Activated CD8-positive, alpha-beta memory T cell treated with anti-CD3 and anti-CD28 coated beads, Interleukin-2, amount 50 U/mL, for 24 hours (primary cell): Measurements from ENCODE around the gene HOXD4.

ENCODE experiments used
- DNase-seq: peaks from one replicate; pipeline ENCODE4 v3.0.0-alpha.2; 2020; ENCODE audit errors: extremely low read depth

The HOXD4 gene

DNA sequence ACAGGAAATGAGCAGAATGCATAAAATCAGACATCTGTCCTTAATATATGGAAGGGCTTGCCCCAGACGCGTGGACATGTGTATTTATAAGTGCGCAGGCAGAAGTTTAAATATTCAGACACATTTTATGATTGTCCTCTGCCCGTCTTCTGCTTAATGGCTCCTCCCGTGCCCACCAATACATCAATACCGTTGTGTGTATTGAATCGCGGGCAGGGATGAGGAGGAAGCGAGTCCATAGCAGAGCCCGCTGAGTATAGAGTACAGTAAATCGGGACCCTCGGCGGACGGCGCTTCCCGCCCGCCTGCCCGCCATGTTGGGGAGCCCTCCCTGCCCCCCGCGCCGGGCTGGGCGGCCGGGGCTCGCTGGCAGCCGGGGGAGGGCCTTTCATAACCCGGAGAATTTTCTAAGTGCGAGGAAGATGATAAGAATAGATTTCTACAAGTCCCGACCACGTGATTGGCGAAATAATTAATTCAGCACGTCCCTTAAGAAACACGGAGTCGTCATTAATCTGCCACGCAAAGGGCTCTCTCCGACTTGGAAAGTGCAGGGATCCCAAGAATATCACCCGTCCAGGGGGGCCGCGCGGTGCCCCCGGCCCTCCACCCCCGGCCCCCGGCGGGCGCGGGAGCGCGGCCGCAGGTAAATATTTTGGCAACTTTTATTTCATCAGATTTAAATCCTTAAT is 5.6 kb downstream of the HOXD4 start, which contains the start of gene HOXD3:
HOXD3 (plus strand) TSS at position 501 of the 692 bp plus-strand sequence. CDS start 11,808 bp downstream, outside the sequence.
- no peak for DNase-seq

DNA sequence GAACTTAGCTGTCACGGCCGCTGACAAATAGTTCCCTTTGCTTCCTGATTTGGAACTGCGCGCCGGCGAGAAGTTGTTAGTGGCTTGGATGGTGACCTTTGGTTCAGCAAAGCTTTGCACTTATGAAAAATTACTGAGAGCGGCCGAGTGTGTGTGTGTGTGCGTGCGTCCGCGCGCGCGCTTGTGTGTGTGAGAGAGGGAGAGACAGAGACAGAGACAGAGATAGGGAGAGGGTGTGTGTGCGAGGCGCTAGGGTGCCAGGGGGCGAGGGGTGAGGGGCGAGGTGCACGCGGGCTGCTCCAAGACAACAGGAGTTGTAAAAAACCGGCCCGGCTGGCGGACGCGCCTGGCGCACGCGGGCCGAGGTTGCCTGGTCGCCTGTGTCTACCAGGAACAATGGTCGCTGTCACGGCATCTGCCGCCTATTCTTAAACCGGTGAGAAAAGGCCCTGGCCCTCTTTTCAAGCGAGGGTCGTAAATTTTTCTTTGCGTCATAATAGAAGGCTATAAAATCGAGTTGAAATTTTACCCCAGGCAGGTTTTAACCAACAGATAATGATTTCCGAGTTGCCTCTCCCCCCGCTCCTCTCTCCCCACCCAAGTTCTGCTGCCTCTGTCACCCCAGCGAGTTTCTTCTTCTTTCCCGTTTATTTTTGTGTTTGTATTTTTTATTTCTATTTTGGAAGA is 6.3 kb downstream of the HOXD4 start:
- no peak for DNase-seq

DNA sequence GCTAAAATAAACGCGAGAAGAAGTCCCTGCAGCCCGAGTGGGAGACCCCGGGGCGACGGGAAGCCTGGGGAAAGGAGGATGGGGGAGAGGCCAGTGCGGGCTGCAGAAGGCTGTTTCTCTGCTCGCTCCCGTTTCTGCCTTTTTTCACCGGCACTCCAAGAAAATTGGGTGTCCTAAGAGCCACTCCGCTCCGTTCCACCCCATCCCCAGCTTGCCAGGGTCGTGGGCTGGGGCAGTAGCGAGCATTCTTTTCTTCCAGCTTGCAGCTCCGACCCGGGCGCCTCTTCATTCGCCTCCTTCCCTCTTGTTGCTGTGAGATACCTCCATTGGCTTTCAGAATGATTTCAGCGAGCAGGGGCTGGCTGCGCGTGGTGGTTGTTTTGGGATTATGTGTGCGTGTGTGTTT is 6.8 kb downstream of the HOXD4 start:
- no peak for DNase-seq

DNA sequence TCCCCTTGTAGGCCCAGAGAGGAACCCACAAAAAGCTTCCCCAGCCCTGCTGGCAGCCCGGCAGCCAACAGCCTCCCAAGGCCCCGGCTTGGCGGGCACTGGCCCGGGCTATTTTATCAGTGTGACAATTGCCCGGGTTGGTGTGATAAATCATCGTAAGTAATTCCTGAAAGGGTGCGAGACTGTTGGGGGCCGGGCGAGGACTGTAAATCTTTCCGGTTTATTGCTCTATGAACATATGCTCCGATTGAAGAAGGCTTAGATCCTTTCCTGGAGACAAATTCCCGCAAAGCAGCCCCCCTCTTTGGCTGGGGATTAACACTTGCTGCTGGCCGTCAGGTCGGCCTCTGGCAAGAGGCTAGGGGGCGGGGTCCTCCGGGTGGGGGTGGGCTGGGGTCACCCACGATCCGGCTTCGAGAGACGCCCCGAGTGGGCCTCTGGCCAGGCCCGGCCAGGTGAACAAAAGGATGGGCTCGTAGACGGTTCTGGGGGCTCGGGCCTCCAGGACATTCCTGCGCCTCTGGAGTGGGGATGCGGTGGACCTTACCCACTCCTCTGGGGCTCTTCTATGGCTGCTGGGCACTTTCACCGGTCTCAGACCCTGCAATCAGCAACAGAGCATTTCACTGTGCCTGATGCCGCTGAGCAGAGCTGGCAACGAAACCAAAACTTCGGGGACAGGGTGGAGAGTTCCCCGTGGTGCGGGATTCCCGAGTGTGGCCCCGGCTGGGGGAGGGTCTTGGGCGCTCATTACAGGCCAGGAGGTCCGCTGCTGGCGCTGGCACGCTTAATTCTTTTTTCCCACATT is 7.7 kb downstream of the HOXD4 start:
- no peak for DNase-seq

DNA sequence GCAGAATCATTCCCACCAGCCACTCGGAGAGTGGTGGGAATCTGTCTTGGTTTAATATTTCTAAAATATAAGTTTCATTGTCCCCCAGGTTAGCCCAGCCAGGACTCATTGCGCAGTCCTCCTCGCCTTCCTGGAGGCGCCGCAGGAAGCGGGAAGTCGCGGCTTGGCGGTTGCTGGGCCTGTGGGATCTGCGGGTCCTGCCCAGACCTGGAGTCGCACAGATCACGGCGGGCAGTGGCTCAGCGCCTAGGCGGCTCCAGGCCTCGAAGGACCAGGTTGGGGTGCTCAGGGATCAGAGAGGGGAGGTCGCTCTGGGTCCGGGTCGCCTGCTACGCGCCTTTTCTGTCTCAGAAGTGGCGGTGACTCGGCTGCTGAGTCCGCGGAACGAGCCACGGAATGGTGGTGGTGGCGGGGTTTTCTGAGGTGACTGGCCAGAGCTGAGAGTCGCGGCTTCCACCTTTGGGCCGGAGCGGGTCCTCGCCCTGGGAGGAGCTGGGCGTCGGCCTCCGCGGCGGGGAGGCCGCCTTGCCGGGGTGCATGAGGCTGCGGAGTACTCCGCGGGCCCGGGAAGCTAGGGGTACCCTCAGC is 8.4 kb downstream of the HOXD4 start:
- no peak for DNase-seq

DNA sequence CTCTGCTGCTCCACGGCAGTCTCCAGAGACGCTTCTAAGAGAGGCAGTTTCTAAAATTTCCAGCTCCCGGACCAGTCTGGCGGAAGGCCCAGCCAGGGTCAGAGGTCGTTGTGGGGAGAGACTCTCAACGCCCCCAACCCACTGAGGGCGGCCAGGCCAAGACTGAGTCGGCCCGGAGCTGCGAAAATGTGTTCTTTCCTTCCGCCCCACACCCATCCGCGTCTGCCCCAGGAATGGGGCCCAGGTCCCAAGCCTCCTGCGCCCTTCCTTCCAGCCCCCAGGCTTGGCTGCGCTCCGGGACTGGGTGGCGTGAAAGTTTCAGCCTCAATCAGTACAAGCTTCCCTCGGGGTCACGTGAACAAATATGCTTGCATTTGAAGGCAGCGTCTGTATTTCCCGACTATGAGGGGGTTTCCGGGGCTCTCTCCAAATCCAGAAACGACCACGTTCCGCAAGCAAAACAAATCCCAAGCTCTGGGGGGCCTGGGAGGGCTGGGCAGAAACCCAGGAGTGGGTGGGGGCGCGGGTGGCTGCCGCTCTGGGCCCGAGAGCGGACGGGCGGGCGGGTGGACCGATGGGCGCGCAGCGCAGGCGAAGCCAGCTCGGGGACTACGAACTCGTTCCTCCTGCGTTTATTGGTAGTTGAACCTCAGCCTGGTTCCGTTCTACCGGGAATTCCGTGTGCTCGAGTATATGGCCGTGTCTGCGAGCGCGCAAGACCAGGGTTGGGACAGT is 9.1 kb downstream of the HOXD4 start:
- no peak for DNase-seq

DNA sequence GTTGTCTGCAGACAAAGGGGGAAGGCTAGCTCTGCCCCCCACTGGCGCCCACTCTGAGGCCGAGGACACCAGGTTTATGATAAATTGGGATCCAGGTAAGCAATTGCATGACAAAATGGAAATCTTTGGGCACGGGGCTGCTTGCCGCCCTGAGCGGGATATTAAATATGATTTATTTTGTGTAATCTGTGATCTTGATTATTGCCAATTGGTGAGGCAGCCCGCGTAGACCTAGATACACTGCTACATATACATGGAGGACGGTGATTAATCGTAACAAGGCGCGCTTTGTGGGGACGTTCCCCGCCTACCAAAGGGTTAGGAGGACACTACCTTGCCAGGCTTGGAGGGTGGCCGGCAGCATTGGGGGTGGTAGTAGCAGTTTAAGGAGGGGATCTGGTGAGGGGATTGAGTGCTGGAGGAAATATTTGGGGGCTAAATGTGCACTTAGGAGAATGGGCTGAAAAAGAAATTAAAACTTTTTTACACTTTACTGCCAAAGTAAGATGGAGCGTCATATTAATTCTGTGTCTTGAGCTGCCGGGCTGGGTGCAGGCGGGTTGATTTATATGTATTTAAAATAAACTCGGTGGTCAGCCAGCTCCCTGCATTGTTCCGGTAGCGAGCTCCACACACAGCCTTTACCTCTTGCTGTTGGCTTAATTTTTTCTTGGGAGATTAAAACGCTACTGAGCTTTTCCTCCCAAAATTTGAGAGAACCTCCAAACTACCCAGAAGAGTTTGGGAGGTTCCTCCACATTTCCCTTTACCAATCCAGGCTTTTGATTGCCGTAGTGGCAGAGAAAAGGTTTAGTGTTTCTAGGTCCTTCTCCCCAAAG is 9.9 kb downstream of the HOXD4 start:
- DNase-seq = no peak

DNA sequence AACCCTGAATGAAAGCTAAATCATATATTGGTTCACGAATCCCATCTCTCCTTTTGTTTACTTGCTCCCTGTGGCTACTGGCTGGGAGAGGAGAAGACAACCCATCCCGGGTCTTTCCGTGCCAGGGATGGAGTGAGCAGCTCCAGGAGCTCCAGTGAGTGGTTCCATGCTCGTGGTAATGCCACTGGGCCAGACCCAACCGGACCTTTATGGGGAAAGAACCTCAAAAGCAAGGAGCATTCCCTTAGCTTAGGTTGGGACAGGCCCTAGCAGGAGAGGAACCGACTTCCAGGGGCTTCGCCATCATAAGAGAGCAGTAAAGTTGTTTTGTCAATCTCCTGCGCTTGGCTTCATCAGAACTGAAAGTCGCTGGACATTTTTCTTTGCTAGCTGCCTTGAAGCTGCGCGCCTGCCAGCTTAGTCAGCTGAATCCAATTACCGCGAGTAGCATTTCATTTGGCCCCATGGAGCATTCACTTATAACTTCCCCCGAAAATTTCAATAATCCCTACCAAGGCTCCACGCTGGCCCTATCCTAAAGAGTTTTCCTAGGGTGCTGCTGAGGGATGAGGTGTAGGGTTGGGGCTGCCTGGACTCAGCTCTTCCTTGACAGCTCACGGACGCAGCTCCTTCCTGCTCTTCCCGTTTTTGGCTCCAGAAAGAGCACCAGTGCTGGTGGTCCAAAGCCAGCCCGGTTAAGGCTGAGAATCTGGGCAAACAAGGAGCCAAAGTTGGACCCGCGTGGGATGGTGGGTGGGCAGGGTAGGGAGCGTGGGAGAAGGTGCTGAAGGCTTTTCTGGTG is 10.7 kb downstream of the HOXD4 start:
- DNase-seq = no peak

DNA sequence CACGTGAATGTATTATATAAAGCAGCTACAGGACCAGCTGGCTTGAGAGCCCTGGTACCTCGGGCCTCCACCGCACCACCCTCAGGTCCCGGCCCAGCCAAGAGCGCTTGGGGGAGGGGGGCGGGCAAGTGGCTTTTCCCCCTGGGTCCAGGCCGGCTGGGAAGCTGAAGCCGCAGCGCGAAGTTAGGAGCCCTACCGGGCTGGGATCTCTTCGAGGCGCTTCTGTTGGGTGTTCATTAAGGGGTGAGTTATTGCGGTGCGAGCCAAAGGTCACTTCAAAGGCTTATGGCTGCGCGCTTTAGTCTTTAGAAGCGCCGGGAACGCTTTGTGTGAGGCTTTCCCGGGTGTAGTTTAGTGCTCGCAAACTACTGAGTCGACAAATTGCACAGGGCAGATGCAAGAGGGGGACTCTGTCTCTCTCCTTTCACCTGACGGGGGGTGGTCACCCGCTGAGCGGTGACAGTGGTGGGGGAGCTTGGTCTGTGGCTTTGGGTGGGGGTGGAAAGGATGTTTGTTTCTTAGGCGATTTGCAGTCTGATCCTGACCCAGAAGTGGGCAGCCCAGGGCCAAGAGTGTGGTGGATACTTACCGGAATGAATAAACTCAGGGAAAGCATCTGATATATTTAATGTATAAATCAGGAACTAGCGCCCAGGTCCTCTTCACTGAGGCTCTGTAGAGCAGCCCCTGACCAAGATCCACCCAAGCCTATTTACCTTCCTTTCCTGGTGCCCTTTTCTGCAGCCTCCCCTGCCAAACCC is 11.7 kb downstream of the HOXD4 start:
- no peak for DNase-seq

DNA sequence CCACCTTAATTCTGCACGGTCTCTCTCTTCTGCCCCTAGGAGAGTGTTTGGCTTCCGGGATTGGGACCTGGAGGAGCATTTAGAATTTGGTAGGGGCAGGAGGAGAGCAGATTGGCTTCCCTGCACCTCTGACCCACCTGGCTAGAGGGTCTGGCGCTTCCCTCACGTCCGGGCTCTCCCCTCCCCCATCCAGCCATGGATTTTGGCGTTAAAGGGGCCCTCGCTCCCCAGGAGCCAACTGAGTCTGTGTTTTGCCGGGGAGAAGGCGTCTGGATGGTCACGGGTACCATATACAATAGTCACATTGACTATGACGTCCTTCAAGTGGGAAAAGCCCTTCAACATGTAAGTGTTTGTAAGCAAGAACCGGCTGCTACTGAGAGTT is 12.3 kb downstream of the HOXD4 start:
- DNase-seq = no peak

DNA sequence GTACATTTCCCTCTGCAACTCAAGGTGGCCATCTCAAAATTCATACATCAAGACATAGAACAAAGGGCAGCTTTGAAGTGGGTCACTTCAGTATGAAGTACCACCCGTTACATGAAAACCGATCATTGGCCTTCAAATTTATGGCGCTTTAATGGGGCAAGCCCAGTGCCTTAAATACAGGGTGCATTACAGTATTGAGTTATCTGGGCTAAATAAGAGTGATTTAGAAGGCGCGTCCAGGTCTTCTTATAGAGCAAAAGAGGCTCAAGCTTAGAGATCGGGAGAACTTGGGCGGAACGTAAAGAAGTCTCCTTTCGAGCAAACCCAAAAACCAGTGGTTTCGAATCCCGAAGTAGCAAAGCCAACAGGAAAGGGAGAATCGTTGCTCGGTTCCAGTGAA is 12.9 kb downstream of the HOXD4 start:
- no peak for DNase-seq

DNA sequence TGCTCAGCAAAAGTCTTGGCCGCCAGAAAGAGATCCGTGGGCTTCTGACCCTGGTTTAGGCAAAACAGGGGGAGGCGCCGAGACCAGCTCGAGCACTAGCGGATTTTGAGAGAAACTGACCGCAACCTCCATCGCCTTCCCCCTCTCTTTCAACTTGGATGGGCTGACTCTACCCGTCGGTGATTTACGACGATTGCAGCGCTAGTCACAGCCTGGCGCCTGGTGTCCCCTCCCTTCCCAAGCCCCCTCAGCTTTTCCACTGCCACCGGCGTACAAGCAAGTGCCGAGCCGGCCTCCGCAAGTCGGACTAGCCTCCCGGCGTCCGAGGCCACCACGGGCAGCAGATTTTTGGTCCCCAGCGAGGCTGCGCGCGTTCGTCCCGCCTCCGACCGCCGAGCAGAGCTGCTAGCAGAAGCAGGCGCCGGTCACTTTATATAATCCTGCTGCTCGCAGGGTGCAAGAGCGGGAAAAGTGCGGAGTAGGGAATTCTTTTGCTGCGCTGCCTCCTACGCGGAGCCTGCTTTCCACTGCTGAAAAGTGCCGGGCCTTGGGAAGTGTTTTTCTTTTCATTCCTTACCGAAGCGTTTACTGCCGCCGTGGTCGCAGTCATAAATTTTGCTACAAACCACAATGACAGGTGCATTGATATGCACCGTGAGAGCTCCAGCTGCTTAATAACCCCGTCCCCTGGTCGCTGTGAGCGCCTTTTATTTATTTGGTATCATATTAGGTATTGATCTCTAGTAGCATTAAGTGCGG is 13.4 kb downstream of the HOXD4 start:
- DNase-seq = no peak

DNA sequence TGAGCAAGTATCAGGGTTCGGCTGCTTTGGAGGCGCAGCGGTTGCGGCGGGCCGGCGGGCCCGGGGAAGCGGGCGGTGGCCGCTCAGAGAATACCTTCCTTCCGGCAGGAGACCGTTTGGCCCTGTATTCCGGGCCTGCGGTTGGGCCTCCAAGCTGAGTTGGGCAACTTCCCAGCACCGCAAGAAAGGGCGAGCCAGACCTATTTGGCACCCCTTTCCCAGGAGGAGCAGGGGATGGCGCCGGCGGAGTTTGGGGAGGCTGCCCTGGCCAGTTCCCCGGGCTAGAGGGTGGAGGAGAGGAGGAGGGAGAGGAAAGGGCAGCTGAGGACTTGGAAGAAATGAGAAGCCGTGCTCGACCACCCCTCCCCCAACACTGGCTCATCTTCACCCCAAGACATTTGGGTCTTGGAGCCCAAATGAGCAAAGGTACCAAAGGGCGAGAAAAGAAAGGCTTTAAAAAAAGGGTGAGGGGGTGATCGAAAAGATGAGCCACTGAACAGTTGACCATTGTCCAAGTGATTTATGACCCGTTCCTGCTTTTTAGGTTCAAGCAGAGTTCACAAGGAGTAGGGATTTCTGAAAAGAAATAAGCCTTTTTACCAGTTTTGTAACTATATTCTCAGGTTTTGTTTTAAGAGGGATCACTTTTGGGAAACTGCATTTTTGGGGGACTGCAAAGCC is 14.2 kb downstream of the HOXD4 start:
- DNase-seq = no peak

DNA sequence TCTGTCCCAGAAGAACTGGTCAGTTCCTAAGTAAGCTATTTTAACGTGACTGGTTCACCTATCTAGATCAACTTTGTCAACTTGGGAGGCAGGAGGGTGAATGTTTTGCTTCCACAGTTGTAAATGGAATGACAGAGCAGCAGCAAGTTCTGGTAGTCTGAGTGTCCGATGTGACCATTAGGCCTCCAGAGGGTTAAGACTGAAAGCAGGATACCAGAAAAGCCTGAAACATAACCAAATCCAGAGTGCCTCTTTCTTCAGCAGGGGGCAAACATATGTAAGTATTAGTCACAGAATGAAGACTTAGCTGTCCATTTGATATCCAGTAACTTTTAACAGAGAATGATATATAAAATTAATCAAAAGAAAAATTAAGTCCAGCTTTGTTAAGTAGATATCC is 14.9 kb downstream of the HOXD4 start:
- no peak for DNase-seq

DNA sequence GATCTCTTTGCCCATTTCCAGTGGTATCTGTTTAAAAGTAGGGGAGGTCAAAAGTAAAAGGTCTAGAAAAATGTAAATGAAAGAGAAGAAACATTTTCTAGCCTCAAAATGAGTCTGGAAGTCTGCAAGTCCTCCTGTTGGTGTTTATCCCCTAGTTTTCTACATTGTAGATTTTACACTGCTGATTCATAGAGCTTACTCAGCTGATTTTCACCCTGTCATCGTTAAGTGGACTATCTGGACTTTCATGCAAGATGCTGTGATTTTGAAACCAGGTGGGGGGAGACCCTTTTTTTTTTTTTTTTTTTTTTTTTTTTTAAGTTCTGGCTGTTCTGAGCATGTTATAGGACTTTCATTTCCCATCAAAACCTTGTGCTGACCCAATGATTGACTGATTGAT is 16.0 kb downstream of the HOXD4 start:
- no peak for DNase-seq

DNA sequence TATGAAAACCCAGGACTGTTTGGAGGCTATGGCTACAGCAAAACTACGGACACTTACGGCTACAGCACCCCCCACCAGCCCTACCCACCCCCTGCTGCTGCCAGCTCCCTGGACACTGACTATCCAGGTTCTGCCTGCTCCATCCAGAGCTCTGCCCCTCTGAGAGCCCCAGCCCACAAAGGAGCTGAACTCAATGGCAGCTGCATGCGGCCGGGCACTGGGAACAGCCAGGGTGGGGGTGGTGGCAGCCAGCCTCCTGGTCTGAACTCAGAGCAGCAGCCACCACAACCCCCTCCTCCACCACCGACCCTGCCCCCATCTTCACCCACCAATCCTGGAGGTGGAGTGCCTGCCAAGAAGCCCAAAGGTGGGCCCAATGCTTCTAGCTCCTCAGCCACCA is 17.8 kb downstream of the HOXD4 start:
- no peak for DNase-seq

DNA sequence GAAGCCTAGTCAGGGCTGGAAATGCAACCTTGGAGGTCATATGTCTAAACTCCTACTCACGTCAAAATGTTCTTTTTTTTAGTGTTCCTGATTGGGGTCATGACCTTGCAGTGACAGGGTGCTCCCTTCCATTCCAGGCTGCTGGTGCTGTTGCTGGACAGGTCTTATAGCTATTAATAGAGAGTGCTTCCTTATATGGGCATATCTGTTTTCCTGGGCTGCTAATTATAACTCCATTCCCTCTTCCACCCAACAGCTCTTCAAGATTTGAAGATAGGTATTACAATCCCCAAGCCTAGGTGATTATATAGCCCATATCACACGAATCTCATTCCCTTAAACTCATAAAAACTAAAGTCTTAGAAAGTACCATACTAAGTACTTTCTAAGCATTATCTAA is 18.4 kb downstream of the HOXD4 start:
- DNase-seq = no peak
